A204.1 (cell line): ENCODE results near the gene PTGES.

Experiments
- FAIRE-seq: peaks from 2 replicates; lab custom pipeline; 2012; peaks lifted over from hg19 to GRCh38; lab: Jason Lieb, UNC

The PTGES gene

DNA sequence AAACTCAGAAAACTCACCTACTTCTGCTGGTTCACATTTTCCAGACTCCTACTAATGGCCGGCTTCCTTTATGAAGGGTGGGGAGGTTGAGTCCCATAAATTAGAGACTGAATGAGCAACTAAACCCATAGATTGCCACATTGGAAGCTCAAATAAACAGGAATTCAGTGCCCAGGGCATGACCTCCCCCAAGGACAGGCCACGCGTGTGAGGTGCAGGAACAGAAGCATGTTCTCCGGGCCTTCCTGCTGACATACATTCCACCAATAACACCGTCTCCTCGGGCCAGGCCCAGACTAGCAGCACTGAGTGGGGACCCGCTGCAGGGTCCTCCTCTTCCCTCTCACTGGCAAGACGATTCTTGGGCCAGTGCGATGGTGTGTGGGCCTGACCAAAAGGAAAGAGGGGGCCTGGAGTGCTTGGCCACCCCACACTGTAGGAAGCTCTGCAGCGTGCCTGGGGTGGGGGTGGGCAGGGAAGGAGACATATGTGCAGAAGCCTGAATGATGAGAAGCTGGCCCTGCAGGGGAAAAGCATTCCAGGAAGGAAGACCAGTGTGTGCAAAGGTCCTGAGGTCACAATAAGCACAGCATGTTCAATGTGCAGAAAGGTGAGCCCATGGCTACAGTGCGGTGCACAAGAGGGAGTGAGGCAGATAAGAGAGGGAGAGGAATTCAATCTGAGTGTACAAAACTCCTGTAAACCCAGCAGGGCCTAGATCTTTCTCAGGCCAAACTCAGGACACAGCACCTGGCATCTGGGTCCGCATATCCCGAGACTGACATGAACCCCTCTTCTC is 12.0 kb downstream of the PTGES start:
- FAIRE-seq: no peak

DNA sequence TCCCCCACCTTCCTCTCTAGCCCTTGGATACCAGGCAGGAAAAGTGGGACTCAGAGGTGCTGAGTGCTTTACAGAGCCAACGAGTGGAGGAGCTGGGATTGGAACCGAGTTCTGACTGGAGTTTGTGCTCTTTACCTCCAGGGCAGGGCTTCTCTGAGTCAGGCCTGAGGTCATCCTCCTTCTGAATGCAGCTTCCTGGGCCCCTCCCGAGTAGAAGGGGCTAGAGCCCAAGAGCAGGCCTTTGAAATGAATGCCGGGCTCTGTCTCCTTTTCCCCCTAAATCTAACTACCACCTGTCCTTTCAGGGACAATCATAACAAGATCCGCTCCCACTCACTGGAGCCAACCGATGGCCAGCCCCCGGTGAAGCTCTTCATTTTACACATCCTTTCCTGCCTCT is 12.7 kb downstream of the PTGES start:
- no peak for FAIRE-seq

GRCh38 chr9:129739432-129739831 is 13.4 kb downstream of the PTGES start:
- no peak for FAIRE-seq

GRCh38 chr9:129737479-129738274 is 15.2 kb downstream of the PTGES start:
- no peak for FAIRE-seq

- no peak for FAIRE-seq
Measured at GRCh38 chr9:129736334-129736733, 16.5 kb downstream of the PTGES start.

DNA sequence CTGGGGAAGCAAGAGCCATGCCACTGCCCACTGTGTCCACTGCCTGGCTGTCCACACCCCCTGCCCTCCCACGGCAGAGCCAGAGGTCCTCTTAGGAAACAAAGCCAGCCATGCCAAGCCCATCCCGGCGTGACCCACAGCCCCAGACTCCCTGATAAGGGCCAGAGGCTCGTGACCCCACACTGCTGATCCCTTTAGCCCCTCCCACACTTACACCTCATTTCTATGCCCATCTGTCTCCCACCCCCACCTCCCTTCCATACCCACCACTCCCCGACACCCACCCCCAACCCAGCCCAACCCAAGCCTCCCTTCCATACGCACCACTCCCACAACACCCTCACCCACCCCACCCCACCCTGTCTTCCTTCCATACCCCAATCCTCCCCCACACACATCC is 17.3 kb downstream of the PTGES start:
- FAIRE-seq: no peak

DNA sequence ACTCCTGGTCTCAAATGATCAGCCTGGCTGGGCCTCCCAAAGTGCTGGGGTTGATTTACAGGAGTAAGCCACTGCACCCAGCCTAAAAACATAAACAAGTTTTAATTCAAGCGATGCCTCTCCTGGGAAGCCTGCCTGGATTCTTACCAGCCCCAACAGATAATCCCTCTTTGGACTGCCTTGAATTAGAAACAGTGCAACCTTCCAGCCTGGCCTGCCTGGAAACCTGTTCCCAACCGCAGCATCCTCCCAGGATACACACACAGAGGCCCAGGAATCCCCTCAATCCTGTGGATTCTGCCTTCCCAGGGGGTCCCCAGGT is 19.2 kb downstream of the PTGES start:
- no peak for FAIRE-seq

- no peak for FAIRE-seq
Measured at GRCh38 chr9:129732946-129733631, 19.8 kb downstream of the PTGES start.

DNA sequence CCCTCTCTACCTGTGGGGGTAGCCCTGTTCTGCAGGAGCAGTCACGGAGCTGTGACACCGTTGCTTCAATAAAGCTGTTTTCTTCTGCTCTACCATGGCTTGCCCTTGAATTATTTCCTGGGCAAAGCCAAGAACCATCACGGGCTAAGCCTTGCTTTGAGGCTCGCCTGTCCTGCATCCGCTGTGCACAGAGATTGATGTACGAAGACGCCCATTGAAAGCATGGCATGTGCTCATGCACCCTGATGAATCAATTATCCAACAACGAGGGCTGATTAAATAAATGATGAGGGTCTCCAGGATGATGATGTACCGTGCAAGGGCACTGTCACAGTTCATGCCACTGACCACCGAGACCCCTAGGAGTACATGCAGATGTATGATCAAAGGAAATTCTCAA is 20.7 kb downstream of the PTGES start:
- FAIRE-seq: no peak

GRCh38 chr9:129731477-129732085 is 21.3 kb downstream of the PTGES start:
- no peak for FAIRE-seq

GRCh38 chr9:129728744-129729143 is 24.1 kb downstream of the PTGES start:
- FAIRE-seq: no peak

DNA sequence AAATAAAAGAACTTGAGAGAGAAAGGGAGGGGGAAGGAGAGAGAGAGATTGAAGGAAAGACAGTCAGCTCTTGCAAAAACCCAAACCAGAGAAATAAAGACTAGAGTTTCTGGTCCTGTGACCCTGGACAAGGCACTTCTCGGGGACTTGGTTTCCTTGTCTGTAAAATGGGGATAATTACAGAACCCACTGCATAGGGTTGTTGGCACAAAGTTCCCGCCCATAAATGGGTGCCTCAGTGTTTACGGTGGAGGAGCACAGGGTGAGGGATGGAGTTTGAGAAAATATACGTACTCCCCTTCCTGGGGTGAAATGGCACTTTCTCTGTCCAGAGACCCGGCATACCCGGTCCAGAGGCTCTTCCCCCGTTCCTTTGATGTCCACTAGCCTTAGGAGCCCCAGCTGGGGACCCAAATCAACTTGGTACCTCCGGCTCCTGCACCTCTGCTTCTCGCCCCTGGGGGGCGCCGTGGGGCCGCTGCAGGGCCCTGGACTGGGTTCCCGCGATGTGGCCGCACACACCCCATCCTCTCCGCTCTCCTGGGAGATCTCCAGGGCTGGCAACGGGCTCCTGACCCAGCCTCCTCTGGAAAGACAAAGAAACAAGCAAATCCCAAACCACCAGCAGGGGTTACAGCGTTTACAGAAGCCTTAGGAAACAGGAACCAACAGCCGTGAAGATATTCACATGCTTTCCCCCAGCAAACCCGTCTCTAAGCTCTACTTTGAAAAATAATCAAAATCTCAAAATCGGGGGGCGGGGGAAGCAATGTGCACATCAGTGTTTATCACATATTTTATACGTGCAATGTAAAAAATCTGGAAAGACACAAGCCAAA is 26.3 kb downstream of the PTGES start:
- peak; percentile 40 for FAIRE-seq

GRCh38 chr9:129725795-129726251 is 27.0 kb downstream of the PTGES start:
- no peak for FAIRE-seq

- no peak for FAIRE-seq
Measured at GRCh38 chr9:129724456-129725190, 28.2 kb downstream of the PTGES start.

DNA sequence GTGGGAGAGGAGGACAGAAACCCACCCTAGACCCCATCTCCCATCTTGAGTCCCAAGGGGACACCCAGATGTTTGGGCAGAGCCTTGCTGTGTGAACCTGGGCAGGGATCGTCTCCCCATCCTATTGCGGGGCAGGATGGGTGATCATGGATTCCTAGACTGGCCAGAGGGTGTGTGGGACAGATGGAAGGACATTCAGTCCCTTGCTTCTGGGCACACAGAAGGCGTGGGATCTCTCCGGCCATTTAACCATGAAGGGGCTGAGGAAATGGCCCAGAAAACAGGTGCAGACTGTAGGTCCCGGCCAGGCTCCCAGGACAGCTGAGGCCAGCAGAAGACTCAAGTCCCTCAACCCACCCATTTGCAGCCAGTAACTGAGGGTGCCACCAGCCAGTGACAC is 29.9 kb downstream of the PTGES start:
- FAIRE-seq: no peak

DNA sequence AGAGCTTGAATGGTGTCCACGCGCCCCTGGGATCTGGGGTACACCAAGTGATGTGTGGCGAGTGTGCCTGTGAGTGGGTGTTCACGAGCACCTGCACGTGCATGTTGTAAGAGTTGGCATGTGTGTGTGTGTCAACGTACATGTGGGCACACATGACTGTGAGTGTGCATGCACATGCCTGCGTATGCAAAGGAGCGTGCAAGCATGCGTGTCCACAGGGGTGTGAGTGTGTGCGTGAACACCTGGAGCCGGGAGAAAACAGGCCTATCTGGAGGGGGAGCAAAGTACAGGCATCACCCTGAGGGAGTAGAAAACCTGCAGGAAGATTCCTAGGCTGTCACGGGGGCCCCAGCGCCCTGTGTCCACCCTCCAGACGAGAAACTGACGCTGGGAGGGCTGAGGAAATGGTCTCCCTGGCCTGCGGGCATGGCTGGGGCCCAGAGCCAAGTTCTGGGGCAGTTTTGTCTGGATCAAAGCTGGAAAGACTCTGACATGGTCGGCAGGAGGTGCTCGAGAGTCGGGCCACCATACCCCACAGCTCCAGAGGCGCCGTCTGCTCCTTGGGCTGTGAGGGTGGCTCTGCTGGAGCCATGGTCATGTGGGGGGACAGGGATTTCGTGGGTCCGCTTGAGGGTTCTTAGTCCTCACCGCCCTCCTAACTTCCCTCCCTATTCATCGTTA is 31.8 kb downstream of the PTGES start:
- FAIRE-seq: no peak

- no peak for FAIRE-seq
Measured at GRCh38 chr9:129720181-129720864, 32.5 kb downstream of the PTGES start.

GRCh38 chr9:129719135-129719534 is 33.7 kb downstream of the PTGES start:
- FAIRE-seq: no peak

GRCh38 chr9:129718647-129719046 is 34.2 kb downstream of the PTGES start:
- no peak for FAIRE-seq

DNA sequence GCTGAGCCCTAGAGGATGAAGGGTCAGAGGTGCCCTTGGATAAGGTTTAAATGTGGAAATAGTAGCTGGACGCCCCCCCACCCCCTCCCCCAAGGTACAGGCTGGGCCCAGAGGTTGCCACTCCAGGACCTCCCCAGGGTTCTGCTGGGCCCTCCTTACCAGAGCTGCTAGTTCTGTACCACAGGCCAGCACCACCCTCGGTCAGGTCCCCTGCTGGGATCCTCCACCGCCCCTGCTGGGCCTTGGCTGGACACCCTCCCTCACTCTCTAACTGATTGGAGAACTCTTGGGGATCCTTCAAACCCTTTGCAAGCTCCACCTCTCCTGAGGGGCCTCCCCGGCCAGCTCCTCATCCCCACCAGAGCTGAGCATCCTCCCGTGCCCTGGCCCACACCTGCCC is 34.9 kb downstream of the PTGES start:
- no peak for FAIRE-seq
